Small intestine (tissue), 7 donors: ENCODE measurements around the gene ITPR2. TPM values are rescaled to one million over a fixed set of nuclear protein-coding genes. Genes with fewer than 3 reads are reported as not detected.
A peak's percentile ranks its signal among the peaks of the same experiment; 100 is the strongest.

Experiments
- DNase-seq, 2 donors: peaks; one replicate each; pipeline versions ENCODE4 v3.0.0 to v3.0.0-alpha.2; 2013
- FAIRE-seq: peaks from 2 replicates; lab custom pipeline; 2012; peaks lifted over from hg19 to GRCh38; lab: Jason Lieb, UNC
- H3K27ac ChIP-seq, 3 donors: one replicate each; pipeline ENCODE4 v1.5.1; 2013; ENCODE audit warnings: low read length in 2 of 3, mild to moderate bottlenecking in 2 of 3, control low read depth in 1 of 3, inconsistent platforms in 1 of 3, low read depth in 1 of 3, moderate library complexity in 1 of 3
- H3K27me3 ChIP-seq, 3 donors: one replicate each; pipeline ENCODE4 v1.6.1; 2013; ENCODE audit warnings: low read length in 3 of 3, inconsistent platforms in 1 of 3; ENCODE audit not compliant: control insufficient read depth in 3 of 3, insufficient read depth in 3 of 3
- H3K36me3 ChIP-seq, 3 donors: one replicate each; pipeline ENCODE4 v1.6.1; 2013; ENCODE audit warnings: low read length in 3 of 3, inconsistent platforms in 1 of 3, low read depth in 1 of 3, mild to moderate bottlenecking in 1 of 3, moderate library complexity in 1 of 3; ENCODE audit not compliant: control insufficient read depth in 3 of 3, insufficient read depth in 2 of 3
- H3K4me1 ChIP-seq, 3 donors: one replicate each; pipeline ENCODE4 v1.6.1; 2013; ENCODE audit warnings: low read length in 2 of 3, inconsistent platforms in 1 of 3, low read depth in 1 of 3, mild to moderate bottlenecking in 1 of 3, moderate library complexity in 1 of 3; ENCODE audit not compliant: control insufficient read depth in 3 of 3, insufficient read depth in 2 of 3
- H3K4me3 ChIP-seq, 3 donors: one replicate each; pipeline ENCODE4 v1.5.1; 2013; ENCODE audit warnings: low read length in 3 of 3, control low read depth in 1 of 3, inconsistent platforms in 1 of 3, low read depth in 1 of 3, mild to moderate bottlenecking in 1 of 3, moderate library complexity in 1 of 3
- H3K9me3 ChIP-seq, 2 donors: one replicate each; pipeline ENCODE4 v1.6.1; 2013; ENCODE audit warnings: low read depth in 1 of 2, low read length in 1 of 2; ENCODE audit not compliant: control insufficient read depth in 2 of 2, insufficient read depth in 1 of 2
- WGBS, 3 donors: extraction: QIAGEN DNeasy Blood & Tissue Kit; methylation state at CpG; one replicate each; pipeline ENCODE4 v1.1.7; 2013; 5-methylcytosine and 5-hydroxymethylcytosine counted together
- polyA plus RNA-seq, 4 donors: library from polyadenylated mRNA; stranded (reverse) in 3 of 4; unstranded in 1 of 4; fragments of 200-250 nt in 3 of 4; fragments of 120-200 nt in 1 of 4; gene quantifications; one replicate each; pipeline versions ENCODE4 v1.2.1 to v1.2.3, GENCODE V29; 2013
- donor health status: healthy with polysubstance abuse.
- donor health status: control.
- donor health status: control.
- donor health status: Bipolar disorder and iron deficiency.
- donor health status: healthy.

ITPR2 gene
- polyA plus RNA-seq, 4 donors: 2.2 to 9.2 (median 4.4) TPM

DNA sequence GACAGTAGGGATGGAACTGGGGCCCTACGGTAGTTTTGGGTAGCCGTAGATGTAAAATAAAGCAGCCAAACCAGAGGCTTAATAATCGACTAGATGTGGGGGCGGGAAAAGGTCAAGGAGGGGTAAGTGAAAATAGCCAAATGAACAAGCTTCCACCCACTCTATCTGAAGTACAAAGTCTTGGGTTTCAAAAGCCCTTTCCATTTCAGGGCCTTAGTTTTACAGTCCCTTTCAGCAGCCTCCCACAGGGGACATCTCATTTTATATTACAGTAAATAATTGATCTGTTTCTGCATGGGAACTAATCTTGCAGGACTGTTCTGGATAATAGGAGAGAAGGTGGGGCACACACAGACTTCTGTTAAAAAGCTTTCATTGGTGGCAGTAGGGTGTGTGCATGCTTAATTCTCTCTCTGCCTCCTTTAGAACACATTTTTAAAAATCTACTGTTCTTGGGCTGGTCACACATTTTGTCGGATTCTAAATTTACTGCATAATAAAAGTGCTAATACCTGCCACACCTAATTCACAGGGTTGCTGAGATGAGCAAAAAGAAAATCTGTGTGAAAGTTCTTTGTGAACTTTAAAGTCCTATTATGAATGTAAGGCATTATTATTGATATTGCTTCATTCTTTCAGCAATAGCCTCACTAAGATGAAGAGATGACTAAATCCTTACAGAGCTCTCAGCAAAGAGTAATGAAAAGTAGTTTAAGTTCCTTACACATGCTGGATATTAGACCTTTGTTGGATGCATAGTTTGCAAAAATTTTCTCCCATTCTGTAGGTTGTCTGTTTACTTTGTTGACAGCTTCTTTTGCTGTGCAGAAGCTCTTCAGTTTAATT is 104.6 kb downstream of the ITPR2 start:
- FAIRE-seq: no peak
- no peak overlapping the region for H3K4me3 ChIP-seq
- 38 to 53% (median 47%) methylated on average over 5 of the region's 5 CpGs for WGBS, 3 donors
- H3K27me3 ChIP-seq: no peaks in the 10 kb centered on the region
- H3K36me3 ChIP-seq: peaks cover 0 to 2% (median 0%) of the 10 kb centered on the region in 3 donors
- no peak overlapping the region for H3K27ac ChIP-seq
- peak in 1 of 2 donors; percentile 12 for DNase-seq
- peaks cover 0 to 7% (median 2%) of the 10 kb centered on the region in 3 donors for H3K4me1 ChIP-seq
- H3K9me3 ChIP-seq: no peaks in the 10 kb centered on the region

DNA sequence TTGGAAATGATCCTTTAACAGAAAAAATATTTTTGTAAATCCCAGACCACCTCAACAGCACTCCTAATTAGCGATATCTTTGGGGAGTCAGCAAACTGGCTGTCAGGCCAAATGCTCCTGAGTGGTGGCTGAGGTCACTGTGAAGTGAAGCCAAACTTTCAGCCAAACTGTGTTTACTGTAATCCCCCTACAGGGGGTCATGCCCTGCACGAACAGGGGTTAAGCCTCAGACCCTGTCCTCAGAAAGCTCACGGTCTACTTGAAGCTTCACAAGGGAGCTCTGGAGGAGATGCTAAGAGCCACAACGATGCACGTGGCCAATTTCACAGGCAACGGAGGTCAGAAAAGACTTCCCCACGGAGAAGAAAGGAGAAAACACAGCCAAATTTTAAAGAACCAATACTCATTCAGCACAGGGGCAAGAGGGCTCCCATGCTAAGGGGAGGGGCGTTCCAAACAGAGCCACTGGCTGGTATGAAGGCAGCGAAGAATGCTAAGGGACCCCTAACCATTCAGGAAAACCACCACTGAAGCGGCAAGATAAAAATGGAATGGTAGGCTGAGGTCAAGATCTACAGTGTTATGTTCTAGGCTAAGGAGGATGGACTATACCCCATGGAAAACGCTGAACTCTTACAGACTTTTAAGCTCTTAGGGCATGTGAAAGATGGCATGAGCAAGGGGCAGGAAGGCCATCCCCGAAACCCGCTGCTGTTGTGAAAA is 105.4 kb downstream of the ITPR2 start:
- Histone ChIP-seq H3K27ac (no peak overlapping the region), H3K4me1 (peaks cover 0 to 7% (median 2%) of the 10 kb centered on the region in 3 donors), H3K27me3 (no peaks in the 10 kb centered on the region), H3K9me3 (no peaks in the 10 kb centered on the region), H3K36me3 (peaks cover 0 to 2% (median 0%) of the 10 kb centered on the region in 3 donors), H3K4me3 (no peak overlapping the region)
- FAIRE-seq (no peak), DNase-seq (no peak)
- WGBS, 3 donors: 85 to 92% (median 91%) methylated on average over 13 of the region's 13 CpGs

DNA sequence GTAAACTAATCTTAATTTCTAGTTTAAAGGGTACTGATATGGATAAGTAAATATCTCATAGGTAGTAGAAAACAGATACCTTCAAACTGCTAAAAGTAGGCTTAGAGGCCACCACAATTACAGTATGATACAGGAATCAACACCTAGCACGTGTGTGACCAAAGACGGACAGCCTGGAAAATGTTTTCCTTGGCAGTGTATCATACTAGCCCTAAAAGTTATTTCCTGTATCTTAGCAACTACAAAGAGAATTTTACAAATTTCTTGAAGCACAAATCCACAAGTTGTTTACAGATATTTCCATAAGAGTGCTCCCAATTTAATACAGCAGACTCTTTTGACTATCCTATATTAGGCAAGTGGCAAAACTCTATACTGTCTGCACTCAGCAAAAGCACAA is 106.0 kb downstream of the ITPR2 start:
- no peak overlapping the region for H3K4me3 ChIP-seq
- no peak overlapping the region for H3K27ac ChIP-seq
- no peak for FAIRE-seq
- H3K27me3 ChIP-seq: no peaks in the 10 kb centered on the region
- peaks cover 0 to 2% (median 0%) of the 10 kb centered on the region in 3 donors for H3K36me3 ChIP-seq
- WGBS, 3 donors: 69 to 80% (median 79%) methylated on average over 2 of the region's 2 CpGs
- no peaks in the 10 kb centered on the region for H3K9me3 ChIP-seq
- peaks cover 0 to 7% (median 2%) of the 10 kb centered on the region in 3 donors for H3K4me1 ChIP-seq
- no peak for DNase-seq

DNA sequence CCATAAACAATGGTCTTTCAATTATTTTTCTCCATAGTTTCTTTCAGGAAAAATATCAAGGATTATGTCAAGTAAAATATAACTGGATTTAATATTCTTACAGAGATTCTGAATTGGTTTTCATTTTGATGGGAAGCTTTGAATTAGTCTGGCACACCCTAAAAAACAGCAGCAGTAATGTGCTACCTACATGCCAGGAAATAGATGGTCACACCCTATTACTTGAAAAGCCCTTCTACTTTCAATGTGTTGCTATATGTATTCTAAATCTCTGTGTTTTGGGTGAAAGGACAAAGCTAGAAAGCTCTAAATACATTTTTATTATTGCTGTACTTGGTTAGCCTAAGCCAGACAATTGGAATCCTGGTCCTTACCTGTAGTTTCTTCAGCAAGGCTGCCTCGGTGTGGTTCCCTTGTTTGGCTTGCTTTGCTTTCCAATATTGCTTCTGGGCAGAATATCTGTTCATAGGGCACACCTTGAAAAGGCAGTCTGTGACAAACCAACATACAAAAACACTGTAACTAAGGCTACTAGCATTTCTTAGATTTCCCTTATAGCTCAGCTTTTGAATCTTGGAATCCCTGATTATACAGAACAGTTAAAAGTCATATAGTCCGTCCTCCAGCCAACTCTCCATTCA is 107.6 kb downstream of the ITPR2 start:
- no peak for DNase-seq
- Histone ChIP-seq H3K4me3 (no peak overlapping the region), H3K4me1 (peaks cover 0 to 7% (median 2%) of the 10 kb centered on the region in 3 donors), H3K36me3 (peaks cover 0 to 2% (median 2%) of the 10 kb centered on the region in 3 donors), H3K27ac (no peak overlapping the region), H3K27me3 (no peaks in the 10 kb centered on the region), H3K9me3 (no peaks in the 10 kb centered on the region)
- no peak for FAIRE-seq
- WGBS, 3 donors: 91 to 96% (median 93%) methylated on average over 2 of the region's 2 CpGs

DNA sequence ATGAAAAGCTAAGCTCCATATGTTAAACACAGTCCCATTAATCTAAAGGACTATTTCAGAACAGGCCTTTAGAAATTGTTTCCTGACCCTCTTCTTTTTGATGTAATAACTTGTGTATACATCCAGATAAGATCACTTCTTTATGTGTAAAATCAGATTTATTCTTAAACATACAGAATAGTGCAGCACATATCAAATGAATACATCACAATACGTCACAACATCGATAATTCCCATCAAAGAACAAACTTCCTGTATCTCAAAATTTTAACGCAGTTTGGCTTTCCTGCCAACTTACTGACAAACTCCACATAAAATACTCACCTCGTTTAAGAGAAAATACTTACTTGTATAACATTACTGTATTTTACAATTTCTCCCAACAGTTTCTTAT is 108.7 kb downstream of the ITPR2 start:
- Histone ChIP-seq H3K27me3 (no peaks in the 10 kb centered on the region), H3K4me1 (peaks cover 0 to 7% (median 2%) of the 10 kb centered on the region in 3 donors), H3K36me3 (peaks cover 0 to 2% (median 2%) of the 10 kb centered on the region in 3 donors), H3K27ac (no peak overlapping the region), H3K9me3 (no peaks in the 10 kb centered on the region), H3K4me3 (no peak overlapping the region)
- DNase-seq: no peak
- WGBS, 3 donors: 75 to 88% (median 78%) methylated on average over 4 of the region's 4 CpGs
- no peak for FAIRE-seq

DNA sequence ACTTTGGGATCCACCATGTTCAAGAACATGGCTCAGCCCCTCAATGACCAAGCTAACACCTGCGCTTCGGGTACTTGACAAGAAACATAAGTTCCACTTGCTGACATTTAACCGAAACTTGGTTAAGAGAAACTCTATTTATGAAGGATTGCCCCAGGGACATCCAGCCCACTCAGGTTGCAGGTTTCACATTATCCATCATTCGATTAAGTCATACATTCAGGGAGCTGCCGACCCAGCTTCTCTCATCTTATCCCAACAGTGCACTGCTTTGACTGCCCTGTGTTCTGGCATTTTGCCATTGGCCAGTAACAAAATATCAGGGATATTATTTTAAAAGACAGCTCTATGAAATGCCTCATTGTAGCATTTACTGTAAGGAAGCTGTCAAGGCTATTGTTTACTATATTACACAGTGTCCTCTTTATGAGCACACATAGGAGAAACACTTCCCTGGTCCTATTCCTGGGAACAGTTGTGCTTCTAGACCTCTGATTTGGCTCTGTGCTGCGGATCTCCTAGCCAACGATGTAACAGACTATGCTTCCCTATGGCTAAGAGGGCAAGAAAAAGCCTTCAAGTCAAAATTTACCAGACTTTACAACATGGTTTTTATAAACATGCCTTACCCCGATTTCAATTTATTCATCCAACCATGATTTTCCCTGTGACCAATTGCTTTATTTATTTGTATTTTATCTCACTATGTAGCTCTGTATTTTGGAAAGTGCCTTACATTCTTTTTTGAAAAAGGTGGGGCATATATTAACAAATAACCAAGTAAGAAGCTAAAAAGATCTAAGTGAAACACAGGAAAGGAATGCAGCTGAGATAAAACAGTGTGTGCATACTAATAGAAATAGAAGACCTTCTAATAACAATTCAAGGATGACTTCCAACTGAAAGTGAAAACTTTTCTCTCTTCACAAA is 109.3 kb downstream of the ITPR2 start:
- Histone ChIP-seq H3K36me3 (peaks cover 0 to 2% (median 2%) of the 10 kb centered on the region in 3 donors), H3K4me3 (no peak overlapping the region), H3K4me1 (peaks cover 0 to 7% (median 2%) of the 10 kb centered on the region in 3 donors), H3K27ac (peak overlapping the region in 1 of 3 donors; percentile 12), H3K27me3 (no peaks in the 10 kb centered on the region), H3K9me3 (no peaks in the 10 kb centered on the region)
- no peak for DNase-seq
- WGBS, 3 donors: 81 to 89% (median 81%) methylated on average over 8 of the region's 8 CpGs
- no peak for FAIRE-seq

DNA sequence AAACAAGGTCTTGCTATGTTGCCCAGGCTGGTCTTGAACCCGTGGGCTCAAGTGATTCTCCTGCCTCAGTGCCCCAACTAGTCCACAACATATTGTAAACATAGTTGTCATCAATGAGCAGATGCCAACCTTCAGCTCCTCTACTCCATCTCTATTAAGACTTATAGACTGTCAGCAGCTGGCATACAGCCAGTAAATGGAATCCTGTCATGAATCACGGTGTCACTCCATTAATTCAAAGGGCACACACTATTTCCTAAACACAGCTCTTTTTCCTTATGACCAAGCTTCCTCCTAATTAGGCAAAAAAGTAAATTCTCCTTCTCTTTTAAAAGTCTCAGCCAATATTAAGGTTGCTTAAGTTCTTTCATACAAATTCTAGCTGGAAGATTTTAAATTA is 111.2 kb downstream of the ITPR2 start:
- peaks cover 0 to 2% (median 2%) of the 10 kb centered on the region in 3 donors for H3K36me3 ChIP-seq
- no peak overlapping the region for H3K4me3 ChIP-seq
- H3K27me3 ChIP-seq: no peaks in the 10 kb centered on the region
- no peaks in the 10 kb centered on the region for H3K9me3 ChIP-seq
- no peaks in the 10 kb centered on the region for H3K4me1 ChIP-seq
- WGBS, 3 donors: 56 to 62% (median 57%) methylated on average over 2 of the region's 2 CpGs
- no peak overlapping the region for H3K27ac ChIP-seq
- FAIRE-seq (peak; percentile 81), DNase-seq (peak in 1 of 2 donors; percentile 68)
